T-helper 2 cell treated with Interferon-gamma antibody and Interleukin-4, amounts not matched to agents 100 ng/mL and 5 ng/mL, for 36 hours (primary cell): ENCODE results near the gene TRIM67. TPM values are rescaled to one million over a fixed set of nuclear protein-coding genes. Genes with fewer than 3 reads are reported as not detected.
"Not testable (repeated sequence)": the region's sequence is repeated elsewhere in the genome, so short reads cannot be mapped to it uniquely, and the experiment has no call there.

ENCODE experiments used
- intact Hi-C: fragments of 100-400 bp; cut with micrococcal nuclease; formaldehyde crosslinking; loops from one replicate; pipeline ENCODE4 v1.15.1; 2023
- total RNA-seq: library from RNA; stranded (reverse); gene quantifications from 2 replicates; pipeline ENCODE4 v1.2.3, GENCODE V29; 2022

TRIM67 gene
- total RNA-seq, 1 donor from 2014 or later = not detected

- intact Hi-C loops = no loop called here
Observed at GRCh38 chr1:231203259-231204057, 41.6 kb downstream of the TRIM67 start.

GRCh38 chr1:231206856-231207255 is 45.0 kb downstream of the TRIM67 start:
- intact Hi-C loops = no loop called here

GRCh38 chr1:231207437-231207836 is 45.6 kb downstream of the TRIM67 start:
- intact Hi-C loops = no loop called here

- intact Hi-C loops = no loop called here
Observed at GRCh38 chr1:231208980-231209379, 47.1 kb downstream of the TRIM67 start.

- intact Hi-C loops = no loop called here
Observed at GRCh38 chr1:231209531-231209930, 47.7 kb downstream of the TRIM67 start.

GRCh38 chr1:231210126-231210525 is 48.3 kb downstream of the TRIM67 start:
- intact Hi-C loops = loop anchor here (2.0 kb wide), 3 partner anchors 231 to 567 kb away; partner anchors contain the start of genes ARV1, COG2 and TTC13

- intact Hi-C loops = loop anchor here (1.0 to 2.0 kb wide), 6 partner anchors 29 to 568 kb away; partner anchors contain the start of genes ARV1, COG2, TRIM67 and TTC13
Observed at GRCh38 chr1:231211005-231211857, 49.4 kb downstream of the TRIM67 start.

GRCh38 chr1:231212301-231212700 is 50.4 kb downstream of the TRIM67 start:
- intact Hi-C loops = not testable (repeated sequence)

- intact Hi-C loops = no loop called here
Observed at GRCh38 chr1:231213831-231214573, 52.1 kb downstream of the TRIM67 start.

GRCh38 chr1:231214918-231215680 is 53.2 kb downstream of the TRIM67 start:
- intact Hi-C loops = no loop called here

GRCh38 chr1:231215681-231216385 is 54.0 kb downstream of the TRIM67 start:
- intact Hi-C loops = no loop called here

- intact Hi-C loops = no loop called here
Observed at GRCh38 chr1:231216498-231216897, 54.6 kb downstream of the TRIM67 start.

- intact Hi-C loops = no loop called here
Observed at GRCh38 chr1:231217056-231217455, 55.2 kb downstream of the TRIM67 start.

- intact Hi-C loops = no loop called here
Observed at GRCh38 chr1:231218078-231218477, 56.2 kb downstream of the TRIM67 start.

GRCh38 chr1:231219422-231220401 is 57.9 kb downstream of the TRIM67 start:
- intact Hi-C loops = no loop called here

GRCh38 chr1:231220801-231221200 is 58.9 kb downstream of the TRIM67 start:
- intact Hi-C loops = no loop called here

- intact Hi-C loops = no loop called here
Observed at GRCh38 chr1:231226156-231226555, 64.3 kb downstream of the TRIM67 start.

GRCh38 chr1:231231511-231231910 is 69.7 kb downstream of the TRIM67 start:
- intact Hi-C loops = no loop called here
